Lung microvascular endothelial cell (primary cell): ENCODE measurements around the gene BBS9. TPM values are rescaled to one million over a fixed set of nuclear protein-coding genes. Genes with fewer than 3 reads are reported as not detected.
A peak's percentile ranks its signal among the peaks of the same experiment; 100 is the strongest.

Source experiments
- DNase-seq, 2 donors: peaks; one replicate each; pipeline versions ENCODE4 v3.0.0 to v3.0.0-alpha.2; 2010; ENCODE audit warnings: low read depth in 2 of 2
- total RNA-seq: library from RNA; depleted of rRNA; stranded (reverse); fragments of >200 nt; gene quantifications from 2 replicates; pipeline ENCODE4 v1.2.1, GENCODE V29; 2014

Gene BBS9
- total RNA-seq, 1 donor from 2014 or later, result 13.7 TPM

DNA sequence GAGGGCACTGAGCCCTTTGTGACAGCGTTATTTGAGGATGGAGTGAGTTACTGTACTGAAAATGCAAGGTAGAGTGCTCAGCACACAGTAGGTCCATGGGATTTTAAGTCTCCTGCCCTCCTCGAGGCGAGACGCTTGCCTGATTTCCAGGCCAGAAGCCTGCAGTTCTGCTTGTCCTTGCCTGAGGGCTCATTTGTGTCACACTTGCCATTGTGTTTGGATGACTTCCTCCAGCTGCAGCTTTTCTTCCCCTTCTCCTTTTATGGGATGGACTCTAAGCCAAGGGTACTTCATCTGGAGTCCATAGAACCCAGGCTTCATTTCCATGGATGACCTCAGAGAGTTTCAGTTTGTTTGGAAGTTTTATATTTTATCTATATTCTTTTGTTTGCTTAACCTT, 471.7 kb downstream of the BBS9 start:
- DNase-seq, result no peak

DNA sequence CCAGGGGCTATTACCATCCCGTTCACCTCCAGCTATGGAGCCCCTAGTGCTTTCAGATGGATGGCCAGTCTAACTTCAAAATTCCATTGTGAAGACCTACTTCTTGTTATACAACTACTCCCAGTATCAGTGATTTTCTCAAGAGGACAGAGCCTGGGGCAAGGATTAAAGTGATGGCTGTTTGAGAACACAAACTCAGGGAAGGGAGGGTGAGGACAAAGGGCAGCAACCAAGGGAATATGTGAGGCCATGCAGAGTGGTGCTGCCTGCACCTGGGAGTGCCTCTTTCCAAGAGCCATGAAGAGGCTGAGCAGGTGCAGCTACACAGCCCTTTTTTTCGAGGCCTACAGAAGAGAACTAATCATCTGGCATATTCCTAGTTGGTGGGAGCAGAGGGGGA, 472.5 kb downstream of the BBS9 start:
- DNase-seq, result no peak

DNA sequence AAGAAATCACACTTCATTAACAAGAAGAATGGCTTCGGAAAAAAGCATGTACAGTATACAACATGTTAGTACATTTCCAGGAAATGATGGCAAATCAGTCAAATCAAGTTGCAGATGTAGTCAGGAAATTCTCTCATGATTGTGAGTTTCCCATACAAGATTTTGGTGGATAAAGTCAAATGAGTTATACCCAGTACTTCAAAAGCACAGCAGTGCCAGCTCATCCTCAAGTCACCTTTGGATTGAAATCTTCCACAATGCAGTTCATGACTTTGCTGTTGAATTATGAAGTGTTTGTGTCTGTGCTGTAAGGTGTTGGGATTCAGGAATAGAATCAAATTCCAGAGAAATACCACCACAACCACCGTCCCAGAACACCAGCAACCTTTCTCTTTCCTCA, 474.7 kb downstream of the BBS9 start:
- peak; percentile 19 to 73 for DNase-seq

DNA sequence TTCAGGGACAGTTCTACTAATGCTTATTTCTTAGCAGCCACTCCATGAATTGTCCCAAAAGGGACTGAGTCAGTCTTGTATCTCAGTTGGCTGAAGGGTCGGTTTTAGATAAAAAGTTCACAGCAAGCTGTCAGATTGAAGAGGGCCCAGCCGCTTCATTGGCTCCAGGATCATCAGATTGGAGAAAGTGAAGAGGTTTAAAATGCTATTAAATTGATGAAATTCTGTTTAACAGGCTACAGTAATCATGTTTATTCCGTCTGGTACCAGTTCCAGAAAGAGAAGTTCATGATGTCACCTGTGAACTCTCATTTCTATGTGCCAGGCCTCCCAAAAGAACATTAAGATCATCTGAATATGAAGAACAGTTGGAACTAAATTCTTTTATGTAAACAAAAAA, 481.6 kb downstream of the BBS9 start:
- DNase-seq, result no peak

- no peak for DNase-seq
These were observed 483.1 kb downstream of the BBS9 start for GRCh38 chr7:33612442-33612841.

DNA sequence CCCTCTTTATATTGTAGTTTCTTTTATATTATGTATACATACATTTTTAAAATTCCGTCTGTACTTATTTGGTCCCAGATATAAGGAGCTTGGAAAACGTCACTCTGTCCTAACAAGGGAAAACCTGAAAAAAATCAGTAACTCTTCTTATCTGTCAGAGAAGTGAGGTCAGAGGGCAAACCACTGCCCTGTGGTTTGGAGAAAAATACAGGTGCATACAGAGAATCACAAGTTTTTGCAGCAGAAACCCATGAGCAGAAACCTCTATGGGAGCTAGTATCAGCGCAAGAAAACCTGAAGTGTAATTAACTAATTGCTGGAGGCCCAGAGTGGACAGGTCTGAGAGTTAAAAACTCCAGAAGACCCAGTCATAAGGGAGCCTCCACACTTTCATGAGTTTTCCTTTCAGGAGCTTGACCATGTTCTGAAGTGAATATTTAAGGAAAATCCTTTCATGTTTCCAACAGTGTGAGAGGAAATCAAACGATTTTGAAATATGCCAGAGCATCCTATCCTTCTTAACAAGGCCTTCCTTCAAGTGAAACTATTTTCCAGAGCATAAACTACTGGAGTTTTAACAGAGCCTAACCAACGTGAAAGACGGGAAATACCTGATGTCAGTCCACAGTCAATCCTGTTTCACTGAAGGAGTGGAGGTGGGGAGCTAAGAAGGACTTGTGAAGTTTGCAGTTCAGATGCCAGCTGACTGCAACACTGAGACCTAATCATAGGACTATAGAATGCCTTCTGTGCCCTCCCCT, 485.2 kb downstream of the BBS9 start:
- DNase-seq, result no peak

DNA sequence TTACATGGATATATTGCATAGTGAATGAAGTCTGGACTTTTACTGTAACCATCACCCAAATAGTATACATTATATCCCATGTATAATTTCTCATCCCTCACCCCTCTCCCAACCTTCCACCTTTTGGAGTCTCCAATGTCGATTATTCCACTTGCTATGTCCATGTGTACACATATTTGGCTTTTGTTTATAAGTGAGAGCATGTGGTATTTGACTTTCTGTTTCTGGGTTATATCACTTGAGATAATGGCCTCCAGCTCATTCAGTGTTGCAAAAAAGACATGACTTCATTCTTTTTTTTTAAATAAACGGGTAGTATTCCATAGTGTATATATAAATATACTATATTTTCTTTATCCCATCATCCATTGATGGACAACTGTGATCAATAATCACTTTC, 487.4 kb downstream of the BBS9 start:
- no peak for DNase-seq

DNA sequence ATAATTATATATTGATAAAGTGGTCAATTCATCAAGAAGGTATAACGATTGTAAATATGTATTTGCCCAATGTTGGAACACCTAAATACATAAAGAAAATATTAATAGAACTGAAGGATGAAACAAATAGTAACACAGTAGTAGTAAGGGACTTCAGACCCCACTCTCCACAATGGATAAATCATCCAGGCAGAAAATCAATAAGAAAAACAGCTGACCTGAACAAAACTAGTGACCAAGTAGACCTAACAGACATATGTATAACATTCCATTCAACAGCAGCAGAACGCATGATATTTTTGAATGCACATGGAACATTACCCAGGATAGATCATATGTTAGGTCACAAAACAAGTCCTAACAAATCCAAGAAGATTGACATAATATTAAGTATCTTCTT, 489.9 kb downstream of the BBS9 start:
- no peak for DNase-seq

DNA sequence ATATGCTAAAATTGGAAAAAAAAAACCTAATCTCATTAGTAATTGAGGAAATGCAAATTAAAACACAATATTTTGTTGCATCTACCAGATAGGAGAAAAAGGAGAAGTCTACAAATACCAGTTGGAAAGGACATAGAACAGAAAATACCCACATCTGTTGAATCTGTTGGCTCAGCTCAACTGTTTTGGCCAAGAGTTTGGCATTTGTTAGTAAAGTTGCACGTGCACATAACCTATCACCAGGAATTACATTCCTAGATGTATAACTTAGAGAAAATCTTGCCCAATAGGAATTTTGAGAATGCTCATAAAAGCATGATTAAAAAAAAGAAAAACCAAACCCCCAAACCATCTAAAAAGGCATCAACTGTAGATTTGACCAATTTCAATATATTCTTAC, 493.9 kb downstream of the BBS9 start:
- DNase-seq, result no peak

GRCh38 chr7:33624215-33624614, 494.9 kb downstream of the BBS9 start:
- no peak for DNase-seq

DNA sequence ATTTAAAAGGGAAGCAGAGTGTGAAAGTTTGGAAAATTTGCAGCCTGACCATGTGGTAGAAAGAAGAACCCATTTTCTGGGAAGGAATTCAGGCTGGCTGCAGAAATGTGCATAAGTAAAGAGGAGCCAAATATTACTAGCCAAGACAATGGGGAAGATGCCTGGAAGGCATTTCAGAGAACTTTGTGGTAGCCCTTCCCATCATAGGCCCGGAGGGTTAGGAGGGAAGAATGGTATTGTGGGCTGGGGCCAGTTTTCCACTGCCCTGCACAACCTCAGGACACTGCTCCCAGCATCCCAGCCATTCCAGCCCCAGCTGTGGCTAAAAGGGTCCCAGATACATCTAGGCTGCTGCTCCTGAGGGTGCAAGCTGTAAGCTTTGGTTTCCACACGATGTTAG, 497.5 kb downstream of the BBS9 start:
- no peak for DNase-seq

DNA sequence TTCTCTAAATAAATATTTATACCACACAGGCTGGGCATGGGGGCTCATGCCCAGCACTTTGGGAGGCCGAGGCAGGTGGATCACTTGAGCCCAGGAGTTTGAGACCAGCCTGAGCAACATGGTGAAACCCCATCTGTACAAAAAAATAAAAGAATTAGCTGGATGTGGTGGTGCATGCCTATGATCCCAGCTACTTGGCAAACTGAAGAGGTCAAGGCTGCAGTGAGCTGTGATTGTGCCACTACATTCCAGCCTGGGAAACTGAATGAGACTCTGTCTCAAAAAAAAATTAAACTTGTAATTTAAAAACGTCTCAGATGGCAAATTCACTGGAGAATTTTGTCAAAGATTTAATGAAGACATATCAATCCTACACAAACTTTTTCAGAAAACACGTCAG, 498.4 kb downstream of the BBS9 start:
- no peak for DNase-seq

GRCh38 chr7:33628894-33629293, 499.5 kb downstream of the BBS9 start:
- no peak for DNase-seq

- no peak for DNase-seq
These were observed 501.0 kb downstream of the BBS9 start for GRCh38 chr7:33630359-33630758.

- no peak for DNase-seq
These were observed 503.0 kb downstream of the BBS9 start for GRCh38 chr7:33632322-33632721.

- DNase-seq, result no peak
These were observed 503.6 kb downstream of the BBS9 start for GRCh38 chr7:33632840-33633525.

GRCh38 chr7:33634606-33635005, 505.2 kb downstream of the BBS9 start:
- DNase-seq, result no peak

- DNase-seq, result no peak
These were observed 507.0 kb downstream of the BBS9 start for GRCh38 chr7:33636359-33636758.

DNA sequence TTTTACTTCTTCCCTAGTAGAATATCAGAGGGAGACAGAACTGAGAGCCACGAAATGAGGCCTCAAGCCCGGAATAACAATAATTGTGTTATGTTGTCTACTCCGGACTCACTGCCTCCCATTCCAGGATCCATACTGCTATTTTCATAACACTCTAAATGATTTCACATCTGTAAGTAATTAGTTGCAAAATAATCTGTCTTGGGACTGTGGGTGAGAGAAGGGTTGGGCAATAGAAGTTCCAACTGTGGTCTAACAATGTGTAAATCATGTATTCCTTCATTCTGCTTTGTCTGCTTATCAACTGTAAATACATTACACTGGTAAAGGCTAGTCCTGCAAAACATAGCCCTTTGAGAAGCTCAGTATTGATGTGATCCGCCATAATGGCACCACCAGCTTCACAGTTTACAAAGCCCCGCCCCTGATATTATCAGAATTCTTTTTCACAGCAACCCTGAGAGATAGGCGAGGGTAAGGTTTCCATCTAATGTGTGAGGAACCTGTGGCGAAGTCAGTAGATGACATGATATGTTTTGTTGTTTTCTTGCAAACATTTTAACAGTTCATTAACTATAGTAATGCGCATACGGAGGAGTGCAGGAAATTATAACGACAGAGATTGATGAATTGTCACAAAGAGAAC, 510.3 kb downstream of the BBS9 start:
- DNase-seq, result no peak

GRCh38 chr7:33640741-33641140, 511.4 kb downstream of the BBS9 start:
- no peak for DNase-seq

DNA sequence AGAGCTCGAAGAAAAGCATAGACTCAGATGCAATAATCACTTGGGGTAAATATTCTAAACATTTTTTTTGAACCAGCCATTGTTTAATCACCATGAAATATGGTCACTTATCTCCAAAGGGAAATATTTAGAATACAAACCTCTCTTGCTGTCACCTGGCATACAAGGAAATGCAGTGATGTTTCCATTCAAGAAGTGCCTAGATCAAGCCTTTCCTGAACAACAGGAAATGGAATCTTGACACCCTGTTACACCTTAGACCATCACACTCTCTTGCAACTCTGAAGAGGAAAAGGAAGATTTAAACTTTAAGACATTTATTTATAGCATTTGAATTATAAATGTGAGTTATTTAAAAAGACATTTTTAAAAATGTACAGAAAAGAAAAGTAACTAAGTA, 512.9 kb downstream of the BBS9 start:
- no peak for DNase-seq

DNA sequence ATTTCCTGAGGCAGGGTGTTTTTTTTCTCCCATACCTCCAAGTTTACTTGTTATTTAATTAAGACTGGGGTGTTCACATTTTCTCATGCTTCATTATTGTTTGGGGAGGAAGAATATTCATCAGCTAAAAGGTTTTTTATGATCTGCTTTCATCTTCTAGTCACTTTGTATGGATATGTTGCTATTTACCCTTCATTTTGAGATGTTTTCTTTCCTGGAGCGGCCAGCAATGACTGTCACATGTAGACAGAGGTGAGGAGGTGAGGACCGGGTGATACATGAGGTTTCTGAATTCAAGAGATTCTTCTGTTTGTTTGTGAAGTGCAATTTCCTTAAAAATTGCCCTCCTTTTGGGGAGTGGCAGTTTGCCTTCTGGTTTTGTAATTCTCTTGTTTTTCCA, 514.2 kb downstream of the BBS9 start:
- DNase-seq, result no peak

DNA sequence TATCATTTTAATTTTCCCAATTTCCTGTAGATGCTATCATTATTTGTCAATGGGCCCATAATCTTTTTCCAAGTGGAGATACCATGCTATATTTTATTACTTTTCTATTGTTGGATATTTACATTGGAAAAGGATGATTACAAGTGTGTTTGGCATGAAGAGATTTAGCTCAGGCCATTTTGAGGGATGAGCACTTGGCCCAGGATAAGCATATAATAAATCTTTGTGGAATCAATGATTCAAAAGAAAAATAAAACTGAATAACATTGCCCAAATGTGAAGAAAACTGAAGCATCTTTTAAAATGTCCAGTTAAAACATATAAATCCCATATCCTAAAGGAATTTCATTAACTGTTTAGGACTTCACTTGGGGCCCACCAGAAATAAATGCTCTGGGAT, 515.1 kb downstream of the BBS9 start:
- no peak for DNase-seq
